ENCODE results near the gene NECTIN1.

GRCh38 chr11:119593346-119593745 is 135.7 kb downstream of the NECTIN1 start:
- TF ChIP-seq CTCF (conservative IDR thresholded peaks at IDR 0.05 in 1 of 2, IDR thresholded peaks at IDR 0.05 in 1 of 2; ENCODE audit: extremely low read depth in 1 of 2, insufficient read depth in 1 of 2, low read depth in 1 of 2, low read length in 2 of 2), result no peak
- no peak for TF ChIP-seq EZH2 (IDR thresholded peaks at IDR 0.05; ENCODE audit: borderline replicate concordance, low read length)
